Spleen (tissue), 11 donors: ENCODE data around the gene HS6ST2. TPM values are rescaled to one million over a fixed set of nuclear protein-coding genes. Genes with fewer than 3 reads are reported as not detected.

Experiments
- DNase-seq: peaks from one replicate; pipeline ENCODE4 v3.0.0-alpha.2; 2020
- H3K27ac ChIP-seq, 8 donors: fragments of 200-600 bp; sonication (generic) in 7 of 8; 1 replicate in 4 of 8; 2 replicates in 4 of 8; pipeline versions ENCODE4 v1.5.0 to v1.8.0; 2016 to 2021; ENCODE audit warnings: inconsistent platforms in 4 of 8, mild to moderate bottlenecking in 4 of 8, moderate library complexity in 1 of 8
- H3K27me3 ChIP-seq, 7 donors: fragments of 200-600 bp; sonication (generic) in 6 of 7; replicated peaks in 1 of 7; 1 replicate in 4 of 7; 2 replicates in 3 of 7; pipeline versions ENCODE4 v1.5.0 to v1.8.0; 2016 to 2021; ENCODE audit warnings: inconsistent platforms in 3 of 7, mild to moderate bottlenecking in 1 of 7
- H3K36me3 ChIP-seq, 6 donors: fragments of 200-600 bp; sonication (generic) in 5 of 6; 1 replicate in 4 of 6; 2 replicates in 2 of 6; pipeline versions ENCODE4 v1.5.0 to v1.8.0; 2016 to 2021; ENCODE audit warnings: inconsistent platforms in 2 of 6
- H3K4me1 ChIP-seq, 6 donors: fragments of 200-600 bp; sonication (generic) in 5 of 6; 1 replicate in 3 of 6; 2 replicates in 3 of 6; pipeline versions ENCODE4 v1.5.0 to v1.8.0; 2016 to 2021; ENCODE audit warnings: inconsistent platforms in 3 of 6
- H3K4me3 ChIP-seq, 8 donors: fragments of 200-600 bp; sonication (generic) in 7 of 8; 1 replicate in 4 of 8; 2 replicates in 4 of 8; pipeline versions ENCODE4 v1.5.0 to v1.8.0; 2016 to 2021; ENCODE audit warnings: inconsistent platforms in 4 of 8, mild to moderate bottlenecking in 4 of 8, moderate library complexity in 2 of 8
- H3K9me3 ChIP-seq, 8 donors: fragments of 200-600 bp; sonication (generic) in 7 of 8; 1 replicate in 4 of 8; 2 replicates in 4 of 8; pipeline versions ENCODE4 v1.5.0 to v1.8.0; 2016 to 2021; ENCODE audit warnings: inconsistent platforms in 4 of 8
- CTCF ChIP-seq, 11 experiments: fragments of 200-600 bp in 7 of 11; fragments of 450-650 bp in 4 of 11; sonication (generic) in 4 of 11; IDR thresholded peaks in 8 of 11; conservative IDR thresholded peaks in 3 of 11; 1 replicate in 7 of 11; 2 replicates in 4 of 11; pipeline versions ENCODE4 v1.4.0 to v1.8.0; 2016 to 2021; ENCODE audit warnings: antibody characterized with exemption in 11 of 11, inconsistent platforms in 4 of 11, mild to moderate bottlenecking in 1 of 11
- POLR2A ChIP-seq, 3 donors: fragments of 450-650 bp; IDR thresholded peaks; one replicate each; pipeline ENCODE4 v1.5.1; 2017; ENCODE audit warnings: antibody characterized with exemption in 3 of 3, mild to moderate bottlenecking in 1 of 3
- POLR2AphosphoS5 ChIP-seq, 3 donors: sonication (generic); formaldehyde crosslinking; IDR thresholded peaks; one replicate each; pipeline ENCODE4 v1.5.1; 2017; ENCODE audit warnings: antibody characterized with exemption in 3 of 3
- WGBS, 5 donors: extraction: QIAGEN DNeasy Blood & Tissue Kit in 3 of 5; methylation state at CpG; one replicate each; pipeline versions ENCODE4 v1.1.5 to v1.1.7; 2013 to 2018; 5-methylcytosine and 5-hydroxymethylcytosine counted together
- intact Hi-C: fragments of 100-400 bp; cut with DNase I; formaldehyde crosslinking; loops from one replicate; pipeline ENCODE4 v1.15.0; 2023; ENCODE audit warnings: low total_unique reads
- polyA plus RNA-seq, 3 donors: library from polyadenylated mRNA; stranded (reverse); fragments of 200-250 nt; gene quantifications; one replicate each; pipeline ENCODE4 v1.2.1, GENCODE V29; 2013
- total RNA-seq, 7 donors: library from RNA; depleted of rRNA in 3 of 7; stranded (reverse); fragments of >200 nt in 3 of 7; fragmentation: NEBNext Ultra II Directional in 4 of 7; extraction: Animal tissue kit (Norgen Biotek cat#: 25700) in 4 of 7; gene quantifications; one replicate each; pipeline versions ENCODE4 v1.1.0 to v1.2.1, GENCODE V29; 2016 to 2021
- donor health status: healthy with polysubstance abuse.
- donor health status: DM: no; HTN: no; CAD: no; lungs with moderate emphysema.
- donor health status: DM: no; HTN: no; CAD: no.
- donor health status: Bipolar disorder and iron deficiency.
- donor health status: healthy.
- donor health status: DM: no; HTN: no; CAD: no.
- donor health status: DM: yes; HTN: yes; CAD: no.

Gene HS6ST2
- total and polyA plus RNA-seq, 10 donors, result 0.02 to 0.20 (median 0.09) TPM; not detected in 7

DNA sequence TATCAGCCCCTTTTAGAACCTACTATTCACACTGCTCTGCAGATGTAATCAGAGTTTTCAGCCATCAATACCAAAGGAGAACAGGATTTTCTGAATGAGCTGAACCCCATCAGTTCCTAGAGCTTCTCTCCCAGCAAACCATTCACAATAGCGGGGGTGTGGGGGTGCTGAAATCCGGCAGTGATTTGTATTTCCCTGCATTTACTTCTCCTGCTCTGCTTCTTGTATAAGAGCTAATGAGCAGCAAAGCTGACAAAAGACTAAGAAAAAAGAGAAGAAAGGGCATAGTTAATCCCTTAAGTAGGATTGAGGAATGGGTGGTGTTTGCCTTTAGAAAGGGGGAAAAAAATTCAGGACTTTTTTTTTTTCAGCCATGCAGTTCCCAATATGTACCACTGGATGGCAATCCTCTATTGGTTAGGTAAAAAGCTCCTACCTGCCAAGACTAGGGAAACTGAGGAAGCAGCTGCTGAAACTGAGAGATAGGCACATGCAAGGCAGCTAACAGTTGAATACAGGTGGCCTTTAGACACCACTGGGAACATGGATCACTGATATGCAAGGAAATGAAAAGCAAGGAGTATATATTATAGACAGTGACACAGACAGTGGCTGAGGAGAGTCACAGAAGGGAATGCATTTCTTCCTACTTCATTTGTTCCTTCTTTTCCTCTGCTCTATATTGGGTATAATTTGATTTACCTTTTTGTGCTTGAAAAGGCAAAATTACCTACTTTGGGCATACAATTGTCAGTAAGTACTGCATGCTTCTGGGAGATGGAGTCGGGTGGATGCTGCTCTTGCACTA, 217.9 kb downstream of the HS6ST2 start:
- TF ChIP-seq POLR2AphosphoS5 (IDR thresholded peaks at IDR 0.05) (no peak), CTCF (IDR thresholded peaks at IDR 0.05 in 8 of 11, conservative IDR thresholded peaks at IDR 0.05 in 3 of 11) (peak in 7 of 11 experiments; percentile 6 to 36 (median 21))
- no peak for DNase-seq
- H3K36me3 ChIP-seq, result no peaks in the 10 kb centered on the region
- 73 to 84% (median 82%) methylated on average over 3 of the region's 3 CpGs for WGBS, 5 donors
- H3K9me3 ChIP-seq, result no peaks in the 10 kb centered on the region
- H3K27me3 ChIP-seq, result peaks cover 0 to 27% (median 0%) of the 10 kb centered on the region in 7 donors
- no peak overlapping the region for H3K4me3 ChIP-seq
- no peak overlapping the region for H3K27ac ChIP-seq
- H3K4me1 ChIP-seq, result peaks cover 0 to 3% (median 0%) of the 10 kb centered on the region in 6 donors
- intact Hi-C loops, result no loop called here

DNA sequence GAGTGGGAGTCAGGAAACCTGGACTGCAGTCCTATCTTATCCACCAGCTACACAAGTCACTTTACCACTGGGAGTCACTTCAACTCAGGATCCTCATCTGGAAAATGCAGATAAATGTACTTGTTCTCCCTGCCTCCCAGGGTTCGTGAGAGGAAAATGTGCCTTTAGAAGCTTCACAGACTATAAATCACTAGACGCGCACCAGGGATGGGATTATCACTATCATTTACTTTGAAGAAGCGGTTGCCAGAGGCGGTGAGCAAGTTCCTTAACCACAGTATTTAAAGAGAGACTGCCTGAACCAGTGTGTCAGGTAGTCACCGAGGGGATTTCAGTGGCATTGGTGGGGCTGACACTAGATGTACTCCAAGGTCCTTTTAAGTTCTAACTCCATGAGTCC, 219.5 kb downstream of the HS6ST2 start:
- H3K9me3 ChIP-seq, result no peaks in the 10 kb centered on the region
- intact Hi-C loops, result no loop called here
- no peak for DNase-seq
- TF ChIP-seq CTCF (IDR thresholded peaks at IDR 0.05 in 8 of 11, conservative IDR thresholded peaks at IDR 0.05 in 3 of 11) (no peak), POLR2A (IDR thresholded peaks at IDR 0.05) (no peak), POLR2AphosphoS5 (IDR thresholded peaks at IDR 0.05) (no peak)
- 82 to 91% (median 85%) methylated on average over 5 to 6 of the region's 6 CpGs for WGBS, 5 donors
- H3K4me1 ChIP-seq, result peaks cover 0 to 3% (median 0%) of the 10 kb centered on the region in 6 donors
- no peaks in the 10 kb centered on the region for H3K36me3 ChIP-seq
- peaks cover 0 to 27% (median 0%) of the 10 kb centered on the region in 7 donors for H3K27me3 ChIP-seq
- no peak overlapping the region for H3K4me3 ChIP-seq
- H3K27ac ChIP-seq, result no peak overlapping the region

- H3K27ac ChIP-seq, result no peak overlapping the region
- intact Hi-C loops, result no loop called here
- no peaks in the 10 kb centered on the region for H3K36me3 ChIP-seq
- no peak overlapping the region for H3K4me3 ChIP-seq
- 17 to 24% (median 23%) methylated on average over 3 to 5 of the region's 5 CpGs for WGBS, 5 donors
- H3K9me3 ChIP-seq, result no peaks in the 10 kb centered on the region
- peaks cover 0 to 32% (median 0%) of the 10 kb centered on the region in 7 donors for H3K27me3 ChIP-seq
- no peak for TF ChIP-seq POLR2AphosphoS5 (IDR thresholded peaks at IDR 0.05)
- no peak for TF ChIP-seq CTCF (IDR thresholded peaks at IDR 0.05 in 8 of 11, conservative IDR thresholded peaks at IDR 0.05 in 3 of 11)
- TF ChIP-seq POLR2A (IDR thresholded peaks at IDR 0.05), result no peak
- H3K4me1 ChIP-seq, result peaks cover 0 to 3% (median 0%) of the 10 kb centered on the region in 6 donors
- DNase-seq, result no peak
Measured at GRCh38 chrX:132737743-132738142, 220.7 kb downstream of the HS6ST2 start.

- intact Hi-C loops, result no loop called here
- TF ChIP-seq POLR2AphosphoS5 (IDR thresholded peaks at IDR 0.05), result no peak
- no peak for TF ChIP-seq CTCF (IDR thresholded peaks at IDR 0.05 in 8 of 11, conservative IDR thresholded peaks at IDR 0.05 in 3 of 11)
- no peak for TF ChIP-seq POLR2A (IDR thresholded peaks at IDR 0.05)
- H3K27me3 ChIP-seq, result peaks cover 0 to 9% (median 0%) of the 10 kb centered on the region in 7 donors
- H3K27ac ChIP-seq, result no peak overlapping the region
- no peak overlapping the region for H3K4me3 ChIP-seq
- no peak for DNase-seq
- H3K9me3 ChIP-seq, result no peaks in the 10 kb centered on the region
- H3K36me3 ChIP-seq, result no peaks in the 10 kb centered on the region
- WGBS, 5 donors, result 43 to 85% (median 71%) methylated on average over 4 of the region's 4 CpGs
- H3K4me1 ChIP-seq, result no peaks in the 10 kb centered on the region
Measured at GRCh38 chrX:132732236-132732635, 226.2 kb downstream of the HS6ST2 start.
